RWPE2 (cell line): ENCODE results near the gene GPR25.

Experiments used
- ATAC-seq: fragments of 200-7000 bp; cut with Tn5 transposase; 3 replicates; pipeline ENCODE4 v1.9.1; 2021; ENCODE audit warnings: low read depth
- DNase-seq: peaks from one replicate; pipeline ENCODE4 v3.0.0-alpha.2; 2020; ENCODE audit warnings: low spot score
- H3K27ac ChIP-seq: fragments of 450-650 bp; 2 replicates; pipeline ENCODE4 v1.5.1; 2017; ENCODE audit warnings: mild to moderate bottlenecking; ENCODE audit not compliant: poor library complexity, severe bottlenecking
- H3K27me3 ChIP-seq: fragments of 250-450 bp; sonication (Bioruptor Pico); 2 replicates; pipeline ENCODE4 v1.5.1; 2021; ENCODE audit warnings: mild to moderate bottlenecking, moderate library complexity; ENCODE audit not compliant: insufficient read depth, poor library complexity, severe bottlenecking
- H3K36me3 ChIP-seq: fragments of 250-450 bp; sonication (Bioruptor Pico); 2 replicates; pipeline ENCODE4 v1.5.1; 2020; ENCODE audit warnings: low read depth, mild to moderate bottlenecking, moderate library complexity
- H3K4me1 ChIP-seq: fragments of 250-450 bp; sonication (Bioruptor Pico); 2 replicates; pipeline ENCODE4 v1.5.1; 2021; ENCODE audit warnings: mild to moderate bottlenecking, moderate library complexity; ENCODE audit not compliant: insufficient read depth, poor library complexity, severe bottlenecking
- H3K4me3 ChIP-seq: fragments of 250-450 bp; sonication (Bioruptor Pico); 2 replicates; pipeline ENCODE4 v1.5.1; 2021; ENCODE audit warnings: mild to moderate bottlenecking, moderate library complexity; ENCODE audit not compliant: severe bottlenecking
- H3K9me3 ChIP-seq: fragments of 250-450 bp; sonication (Bioruptor Pico); 2 replicates; pipeline ENCODE4 v1.5.1; 2021; ENCODE audit warnings: mild to moderate bottlenecking, moderate library complexity; ENCODE audit not compliant: severe bottlenecking
- TF ChIP-seq, protein P1 (sequence below): fragments of 450-650 bp; IDR thresholded peaks from one replicate; pipeline ENCODE4 v1.5.1; 2017; ENCODE audit warnings: mild to moderate bottlenecking, moderate library complexity; ENCODE audit not compliant: poor library complexity, severe bottlenecking

GPR25 gene

DNA sequence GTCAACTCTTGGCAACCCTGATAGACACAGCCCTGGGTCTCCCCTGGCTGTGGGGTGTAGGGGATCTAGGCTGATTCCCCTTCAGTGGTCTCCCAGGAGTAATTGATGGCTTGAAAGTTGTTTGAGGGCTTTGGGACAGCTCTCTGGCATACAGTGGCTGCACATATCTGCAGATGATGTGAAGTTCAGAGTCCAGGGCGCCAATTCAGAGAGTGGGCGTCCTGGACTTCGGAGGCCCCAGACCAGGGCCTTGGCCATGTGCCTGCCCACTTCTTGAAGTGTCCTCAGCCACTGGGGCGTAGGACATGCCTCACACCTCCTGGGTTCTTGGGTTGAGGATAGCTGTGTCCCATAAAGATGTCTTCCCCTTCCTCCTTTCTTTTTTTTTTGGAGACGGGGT lies 24.5 kb downstream of the GPR25 start:
- TF ChIP-seq, protein P1, sequence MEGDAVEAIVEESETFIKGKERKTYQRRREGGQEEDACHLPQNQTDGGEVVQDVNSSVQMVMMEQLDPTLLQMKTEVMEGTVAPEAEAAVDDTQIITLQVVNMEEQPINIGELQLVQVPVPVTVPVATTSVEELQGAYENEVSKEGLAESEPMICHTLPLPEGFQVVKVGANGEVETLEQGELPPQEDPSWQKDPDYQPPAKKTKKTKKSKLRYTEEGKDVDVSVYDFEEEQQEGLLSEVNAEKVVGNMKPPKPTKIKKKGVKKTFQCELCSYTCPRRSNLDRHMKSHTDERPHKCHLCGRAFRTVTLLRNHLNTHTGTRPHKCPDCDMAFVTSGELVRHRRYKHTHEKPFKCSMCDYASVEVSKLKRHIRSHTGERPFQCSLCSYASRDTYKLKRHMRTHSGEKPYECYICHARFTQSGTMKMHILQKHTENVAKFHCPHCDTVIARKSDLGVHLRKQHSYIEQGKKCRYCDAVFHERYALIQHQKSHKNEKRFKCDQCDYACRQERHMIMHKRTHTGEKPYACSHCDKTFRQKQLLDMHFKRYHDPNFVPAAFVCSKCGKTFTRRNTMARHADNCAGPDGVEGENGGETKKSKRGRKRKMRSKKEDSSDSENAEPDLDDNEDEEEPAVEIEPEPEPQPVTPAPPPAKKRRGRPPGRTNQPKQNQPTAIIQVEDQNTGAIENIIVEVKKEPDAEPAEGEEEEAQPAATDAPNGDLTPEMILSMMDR = no peak
- H3K4me1 ChIP-seq = peaks cover 44% of the 10 kb centered on the region
- DNase-seq = no peak
- H3K4me3 ChIP-seq = no peak overlapping the region
- peaks cover 52% of the 10 kb centered on the region for H3K36me3 ChIP-seq
- peak overlapping the region; percentile 92 for H3K27ac ChIP-seq
- H3K9me3 ChIP-seq = no peaks in the 10 kb centered on the region
- H3K27me3 ChIP-seq = no peaks in the 10 kb centered on the region
- no peak for ATAC-seq

DNA sequence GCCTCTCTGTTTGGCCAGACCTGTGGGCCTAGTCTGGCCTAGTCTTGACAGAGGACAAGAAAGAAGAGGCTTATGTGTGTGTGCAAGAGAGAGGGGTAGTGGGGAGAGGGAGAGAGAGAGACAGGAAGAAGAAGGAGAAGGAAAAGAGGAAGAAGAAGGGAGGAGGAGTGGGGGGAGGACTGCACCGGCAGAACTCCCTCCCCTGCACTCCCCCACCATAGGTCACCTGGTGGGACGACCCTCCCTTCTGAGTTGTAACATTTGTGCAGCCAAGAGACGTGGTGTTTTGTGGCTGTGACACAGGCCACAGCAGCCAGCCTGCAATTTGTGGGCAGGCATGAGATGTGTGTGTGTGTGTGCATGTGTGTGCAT lies 26.2 kb downstream of the GPR25 start:
- H3K4me1 ChIP-seq = peaks cover 26% of the 10 kb centered on the region
- H3K27ac ChIP-seq = peak overlapping the region; percentile 92
- H3K27me3 ChIP-seq = no peaks in the 10 kb centered on the region
- no peak overlapping the region for H3K4me3 ChIP-seq
- no peak for ATAC-seq
- H3K36me3 ChIP-seq = peaks cover 63% of the 10 kb centered on the region
- TF ChIP-seq, protein P1 = no peak
- H3K9me3 ChIP-seq = no peaks in the 10 kb centered on the region
- no peak for DNase-seq

DNA sequence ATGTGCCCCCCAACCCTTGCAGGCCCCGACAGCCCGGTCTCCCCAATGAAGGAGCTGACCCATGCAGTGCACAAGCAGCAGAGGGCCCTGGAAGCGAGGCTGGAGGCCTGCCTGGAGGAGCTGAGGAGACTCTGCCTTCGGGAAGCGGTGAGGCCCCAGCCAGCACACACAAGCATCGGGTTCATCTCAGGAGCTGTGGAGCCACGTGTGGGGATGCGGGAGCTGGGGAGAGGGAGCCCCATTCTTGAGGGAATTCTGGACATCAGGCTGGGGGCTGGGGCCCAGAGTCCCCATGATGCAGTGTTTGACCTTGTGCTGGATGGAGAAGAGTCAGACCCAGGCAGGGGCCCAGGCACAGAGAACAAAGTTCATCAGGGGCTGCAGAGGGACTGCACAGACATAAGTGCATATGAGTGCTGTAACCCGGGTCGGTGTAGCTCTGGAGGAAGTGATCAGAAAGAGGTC lies 26.7 kb downstream of the GPR25 start:
- ATAC-seq (no peak), DNase-seq (no peak)
- no peak overlapping the region for H3K27ac ChIP-seq
- H3K36me3 ChIP-seq = peaks cover 67% of the 10 kb centered on the region
- TF ChIP-seq, protein P1 = no peak
- H3K9me3 ChIP-seq = no peaks in the 10 kb centered on the region
- peaks cover 22% of the 10 kb centered on the region for H3K4me1 ChIP-seq
- H3K4me3 ChIP-seq = no peak overlapping the region
- no peaks in the 10 kb centered on the region for H3K27me3 ChIP-seq

DNA sequence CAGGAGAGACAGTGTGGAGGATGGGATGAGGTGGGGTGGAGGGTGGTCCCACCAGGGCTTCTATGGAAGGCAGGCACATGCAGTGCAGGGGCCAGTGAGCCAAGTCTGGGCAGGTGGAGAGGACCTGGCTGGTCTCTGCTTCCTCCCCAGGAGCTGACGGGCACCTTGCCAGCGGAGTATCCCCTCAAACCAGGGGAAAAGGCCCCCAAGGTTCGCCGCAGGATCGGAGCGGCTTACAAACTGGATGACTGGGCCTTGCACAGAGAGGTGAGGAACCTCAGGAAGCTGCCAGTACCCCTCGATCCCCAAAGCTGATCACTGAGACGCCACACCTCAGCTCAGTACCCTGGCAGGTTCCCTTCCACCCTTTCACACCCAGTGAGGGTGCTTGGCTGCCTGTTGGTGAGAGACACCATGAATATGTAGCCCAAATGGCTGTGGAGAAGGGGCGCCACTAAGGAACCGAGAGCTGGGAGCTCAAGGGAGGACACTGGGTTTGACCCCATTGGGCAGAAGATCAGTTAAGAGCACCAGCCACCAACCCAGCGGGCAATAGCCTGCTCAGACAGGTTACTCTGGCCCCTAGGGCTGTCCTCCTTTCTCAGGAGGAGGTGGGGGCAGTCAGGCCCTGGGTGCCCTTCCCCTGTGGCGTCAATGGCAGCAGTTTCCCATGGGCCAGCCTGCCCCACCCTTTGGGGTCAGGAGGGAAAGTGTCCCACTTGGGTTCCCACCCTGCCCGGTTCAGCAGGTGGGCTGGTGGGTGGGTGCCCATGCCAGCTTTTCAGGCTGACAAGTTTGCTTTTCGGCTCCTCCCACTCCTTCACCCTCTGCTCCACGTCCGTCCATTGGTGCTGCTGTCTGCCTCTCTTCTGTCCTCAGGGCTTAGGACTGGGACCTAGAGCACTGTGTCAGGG lies 27.4 kb downstream of the GPR25 start:
- peaks cover 20% of the 10 kb centered on the region for H3K4me1 ChIP-seq
- H3K27ac ChIP-seq = no peak overlapping the region
- DNase-seq (no peak), ATAC-seq (no peak)
- no peaks in the 10 kb centered on the region for H3K9me3 ChIP-seq
- peaks cover 73% of the 10 kb centered on the region for H3K36me3 ChIP-seq
- TF ChIP-seq, protein P1 = no peak
- no peaks in the 10 kb centered on the region for H3K27me3 ChIP-seq
- H3K4me3 ChIP-seq = no peak overlapping the region

DNA sequence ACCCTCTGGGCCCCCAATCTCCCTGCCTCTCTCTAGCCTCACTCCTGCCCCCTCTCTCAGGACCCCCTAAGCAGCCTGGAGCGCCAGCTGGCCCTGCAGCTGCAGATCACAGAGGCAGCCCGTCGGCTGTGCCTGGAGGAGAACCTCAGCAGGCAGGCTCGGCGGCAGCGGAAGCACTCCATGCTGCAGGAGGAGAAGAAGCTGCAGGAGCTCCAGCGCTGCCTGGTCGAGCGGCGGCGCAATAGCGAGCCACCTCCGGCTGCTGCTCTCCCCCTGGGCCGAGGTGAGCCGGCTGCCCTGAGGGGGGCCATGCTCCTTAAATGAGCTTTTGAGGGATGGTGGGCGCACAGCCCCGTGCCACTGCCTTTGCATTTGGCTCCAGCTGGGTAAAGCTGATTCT lies 28.1 kb downstream of the GPR25 start:
- DNase-seq (no peak), ATAC-seq (no peak)
- TF ChIP-seq, protein P1 = no peak
- Histone ChIP-seq H3K4me1 (peaks cover 20% of the 10 kb centered on the region), H3K27me3 (no peaks in the 10 kb centered on the region), H3K9me3 (no peaks in the 10 kb centered on the region), H3K27ac (no peak overlapping the region), H3K4me3 (no peak overlapping the region), H3K36me3 (peaks cover 79% of the 10 kb centered on the region)
